HFF-Myc (cell line): ENCODE data around the gene SPTLC3.

Experiments used
- DNase-seq: peaks from one replicate; pipeline ENCODE4 v3.0.0-alpha.2; 2011; ENCODE audit warnings: low read depth; ENCODE audit errors: extremely low read depth
- H3K4me3 ChIP-seq: replicated peaks from 2 replicates; pipeline ENCODE4 v1.5.1; 2011; ENCODE audit warnings: low read depth, mild to moderate bottlenecking, control low read depth, low read length
- CTCF ChIP-seq: IDR thresholded peaks from 2 replicates; pipeline ENCODE4 v1.5.1; 2012; ENCODE audit warnings: mild to moderate bottlenecking, low read depth, low read length, control low read depth; ENCODE audit errors: missing control alignments

SPTLC3 gene

GRCh38 chr20:13008761-13009681 is at the start of gene SPTLC3:
TSS of gene SPTLC3 (plus strand) at chr20:13008972. CDS start at chr20:13009268, 296 bp downstream.
- no peak for TF ChIP-seq CTCF

GRCh38 chr20:12961725-12962124 is 47.0 kb upstream of the SPTLC3 start:
- DNase-seq = no peak
- H3K4me3 ChIP-seq = no peak overlapping the region
- no peak for TF ChIP-seq CTCF

More at GRCh38 chr20:13008761-13009681, at the start of gene SPTLC3:
- peak within 1 kb of the TSS; percentile 25 for H3K4me3 ChIP-seq
- no peak for DNase-seq

GRCh38 chr20:12962895-12963294 is 45.9 kb upstream of the SPTLC3 start:
- no peak overlapping the region for H3K4me3 ChIP-seq
- DNase-seq = no peak
- TF ChIP-seq CTCF = no peak

- no peak for DNase-seq
- TF ChIP-seq CTCF = no peak
- no peak overlapping the region for H3K4me3 ChIP-seq
These were observed 45.4 kb upstream of the SPTLC3 start for GRCh38 chr20:12963416-12963815.

- DNase-seq = no peak
- TF ChIP-seq CTCF = no peak
- H3K4me3 ChIP-seq = no peak overlapping the region
These were observed 43.4 kb upstream of the SPTLC3 start for GRCh38 chr20:12965212-12965869.

- no peak overlapping the region for H3K4me3 ChIP-seq
- no peak for TF ChIP-seq CTCF
- DNase-seq = no peak
These were observed 42.9 kb upstream of the SPTLC3 start for GRCh38 chr20:12965870-12966251.
